DOHH2 (cell line): ENCODE data around the gene SPON2.

ENCODE experiments used
- CTCF ChIP-seq: fragments of 200-600 bp; sonication (generic); IDR thresholded peaks from one replicate; pipeline ENCODE4 v1.5.1; 2014; ENCODE audit warnings: antibody characterized with exemption, mild to moderate bottlenecking, low read depth, low read length; ENCODE audit not compliant: poor library complexity, severe bottlenecking
- EZH2phosphoT487 ChIP-seq: fragments of 200-600 bp; sonication (generic); IDR thresholded peaks from 2 replicates; pipeline ENCODE4 v1.6.1; 2017; ENCODE audit warnings: borderline replicate concordance, mild to moderate bottlenecking, antibody characterized with exemption, low read length, moderate library complexity, mixed read lengths

- TF ChIP-seq CTCF (no peak), EZH2phosphoT487 (no peak)
Observed at GRCh38 chr4:1154126-1154522, 18.3 kb downstream of the SPON2 start.
